Cardiac muscle cell (in vitro differentiated cells and primary cell): ENCODE results near the gene PLXNA1. TPM values are rescaled to one million over a fixed set of nuclear protein-coding genes. Genes with fewer than 3 reads are reported as not detected.

ENCODE experiments used
- DNase-seq, 2 donors: peaks; one replicate each; pipeline versions ENCODE4 v3.0.0 to v3.0.0-alpha.2; 2010 to 2017; ENCODE audit warnings: low read depth in 1 of 2, low spot score in 1 of 2
- H3K27ac ChIP-seq: fragments of 200-600 bp; sonication (generic); 2 replicates; pipeline ENCODE4 v1.5.1; 2016
- H3K27me3 ChIP-seq: fragments of 200-600 bp; sonication (generic); 2 replicates; pipeline ENCODE4 v1.6.0; 2016; ENCODE audit warnings: control low read depth
- H3K36me3 ChIP-seq: fragments of 200-600 bp; sonication (generic); 2 replicates; pipeline ENCODE4 v1.5.1; 2016; ENCODE audit warnings: control low read depth
- H3K4me1 ChIP-seq: fragments of 200-600 bp; sonication (generic); 2 replicates; pipeline ENCODE4 v1.8.1; 2017; ENCODE audit warnings: low read depth, mild to moderate bottlenecking, mixed run types
- H3K4me3 ChIP-seq: fragments of 200-600 bp; sonication (generic); 2 replicates; pipeline ENCODE4 v1.5.1; 2016; ENCODE audit warnings: mild to moderate bottlenecking
- H3K9me3 ChIP-seq: fragments of 200-600 bp; sonication (generic); 2 replicates; pipeline ENCODE4 v1.5.1; 2017; ENCODE audit warnings: low read depth, mild to moderate bottlenecking, control low read depth
- polyA plus RNA-seq: library from polyadenylated mRNA; unstranded; fragments of >200 nt; fragmentation: Nextera tagmentation; extraction: Ambion mirVana; gene quantifications from 2 replicates; pipeline ENCODE4 v1.2.1, GENCODE V29; 2016
- total RNA-seq: library from RNA; depleted of rRNA; stranded (reverse); fragments of >200 nt; gene quantifications from 2 replicates; pipeline ENCODE4 v1.2.3, GENCODE V29; 2016
- TF ChIP-seq, protein P1 (sequence below): IDR thresholded peaks from 2 replicates; pipeline ENCODE4 v1.5.1; 2012; ENCODE audit warnings: low read depth, mild to moderate bottlenecking, low read length

PLXNA1 gene
- total and polyA plus RNA-seq, 2 experiments from 2014 or later = 19.5 to 71.0 TPM

DNA sequence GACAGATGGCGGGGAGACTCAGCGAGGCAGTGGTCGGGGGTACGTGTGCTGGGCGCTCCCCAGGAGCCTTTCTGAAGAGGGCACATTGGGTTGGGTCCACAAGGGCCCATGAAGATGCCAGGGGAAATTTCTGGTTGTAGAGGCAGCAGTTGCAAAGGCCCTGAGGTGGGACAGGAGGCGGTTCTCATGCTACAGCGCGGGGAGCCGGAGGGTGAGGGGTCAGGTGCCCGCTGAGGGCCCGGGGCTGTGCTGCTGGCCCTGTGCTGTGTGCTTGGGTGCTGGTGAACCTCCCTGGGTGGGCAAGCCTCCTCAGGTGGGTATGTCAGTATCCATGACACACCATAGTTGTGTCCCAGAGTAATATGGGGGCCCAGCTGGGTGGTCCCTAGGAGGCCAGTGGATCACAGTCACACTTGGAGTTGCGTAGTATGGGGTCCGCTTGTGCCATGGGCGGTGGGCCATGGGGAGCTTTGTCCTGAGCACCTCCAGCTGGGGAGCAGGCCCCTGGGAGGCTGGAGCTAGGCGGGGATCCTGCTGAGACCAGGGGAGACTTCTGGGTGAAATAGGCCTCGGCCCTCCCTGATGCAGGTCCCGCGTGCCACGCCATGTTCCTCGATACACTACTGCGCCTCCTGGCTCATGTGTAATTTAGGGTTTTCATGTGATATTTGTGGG lies 44.3 kb downstream of the PLXNA1 start:
- Histone ChIP-seq H3K27me3 (no peaks in the 10 kb centered on the region), H3K4me1 (no peaks in the 10 kb centered on the region), H3K27ac (no peak overlapping the region), H3K36me3 (peaks cover 3% of the 10 kb centered on the region), H3K4me3 (no peak overlapping the region), H3K9me3 (no peaks in the 10 kb centered on the region)
- TF ChIP-seq, protein P1, sequence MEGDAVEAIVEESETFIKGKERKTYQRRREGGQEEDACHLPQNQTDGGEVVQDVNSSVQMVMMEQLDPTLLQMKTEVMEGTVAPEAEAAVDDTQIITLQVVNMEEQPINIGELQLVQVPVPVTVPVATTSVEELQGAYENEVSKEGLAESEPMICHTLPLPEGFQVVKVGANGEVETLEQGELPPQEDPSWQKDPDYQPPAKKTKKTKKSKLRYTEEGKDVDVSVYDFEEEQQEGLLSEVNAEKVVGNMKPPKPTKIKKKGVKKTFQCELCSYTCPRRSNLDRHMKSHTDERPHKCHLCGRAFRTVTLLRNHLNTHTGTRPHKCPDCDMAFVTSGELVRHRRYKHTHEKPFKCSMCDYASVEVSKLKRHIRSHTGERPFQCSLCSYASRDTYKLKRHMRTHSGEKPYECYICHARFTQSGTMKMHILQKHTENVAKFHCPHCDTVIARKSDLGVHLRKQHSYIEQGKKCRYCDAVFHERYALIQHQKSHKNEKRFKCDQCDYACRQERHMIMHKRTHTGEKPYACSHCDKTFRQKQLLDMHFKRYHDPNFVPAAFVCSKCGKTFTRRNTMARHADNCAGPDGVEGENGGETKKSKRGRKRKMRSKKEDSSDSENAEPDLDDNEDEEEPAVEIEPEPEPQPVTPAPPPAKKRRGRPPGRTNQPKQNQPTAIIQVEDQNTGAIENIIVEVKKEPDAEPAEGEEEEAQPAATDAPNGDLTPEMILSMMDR = no peak
- no peak for DNase-seq

DNA sequence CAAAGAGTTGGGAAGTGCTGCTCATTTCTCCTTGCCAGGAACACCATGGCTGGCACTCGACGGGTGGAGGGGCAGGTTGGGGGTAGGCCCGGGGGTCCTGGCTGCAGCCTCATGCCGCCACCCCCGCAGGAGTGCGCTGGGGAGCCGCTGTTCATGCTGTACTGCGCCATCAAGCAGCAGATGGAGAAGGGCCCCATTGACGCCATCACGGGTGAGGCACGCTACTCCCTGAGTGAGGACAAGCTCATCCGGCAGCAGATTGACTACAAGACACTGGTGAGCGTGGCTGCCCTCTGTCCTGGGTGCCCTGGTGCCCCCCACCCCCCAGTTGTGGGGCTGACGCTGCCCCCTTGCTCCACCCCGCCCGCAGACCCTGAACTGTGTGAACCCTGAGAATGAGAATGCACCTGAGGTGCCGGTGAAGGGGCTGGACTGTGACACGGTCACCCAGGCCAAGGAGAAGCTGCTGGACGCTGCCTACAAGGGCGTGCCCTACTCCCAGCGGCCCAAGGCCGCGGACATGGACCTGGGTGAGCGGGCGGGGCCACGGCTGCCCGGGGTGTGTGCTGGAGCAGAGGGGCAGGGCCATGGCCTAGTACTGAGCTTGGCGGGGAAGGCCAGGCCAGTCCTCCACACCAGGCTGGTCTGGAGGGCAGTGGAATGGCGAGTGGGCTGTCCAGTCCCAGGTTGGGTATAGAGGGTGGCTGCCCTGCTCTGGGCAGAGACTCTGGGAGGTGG lies 45.1 kb downstream of the PLXNA1 start:
- Histone ChIP-seq H3K36me3 (no peaks in the 10 kb centered on the region), H3K4me3 (no peak overlapping the region), H3K27ac (no peak overlapping the region), H3K4me1 (no peaks in the 10 kb centered on the region), H3K9me3 (no peaks in the 10 kb centered on the region), H3K27me3 (no peaks in the 10 kb centered on the region)
- TF ChIP-seq, protein P1 = no peak
- DNase-seq = no peak

DNA sequence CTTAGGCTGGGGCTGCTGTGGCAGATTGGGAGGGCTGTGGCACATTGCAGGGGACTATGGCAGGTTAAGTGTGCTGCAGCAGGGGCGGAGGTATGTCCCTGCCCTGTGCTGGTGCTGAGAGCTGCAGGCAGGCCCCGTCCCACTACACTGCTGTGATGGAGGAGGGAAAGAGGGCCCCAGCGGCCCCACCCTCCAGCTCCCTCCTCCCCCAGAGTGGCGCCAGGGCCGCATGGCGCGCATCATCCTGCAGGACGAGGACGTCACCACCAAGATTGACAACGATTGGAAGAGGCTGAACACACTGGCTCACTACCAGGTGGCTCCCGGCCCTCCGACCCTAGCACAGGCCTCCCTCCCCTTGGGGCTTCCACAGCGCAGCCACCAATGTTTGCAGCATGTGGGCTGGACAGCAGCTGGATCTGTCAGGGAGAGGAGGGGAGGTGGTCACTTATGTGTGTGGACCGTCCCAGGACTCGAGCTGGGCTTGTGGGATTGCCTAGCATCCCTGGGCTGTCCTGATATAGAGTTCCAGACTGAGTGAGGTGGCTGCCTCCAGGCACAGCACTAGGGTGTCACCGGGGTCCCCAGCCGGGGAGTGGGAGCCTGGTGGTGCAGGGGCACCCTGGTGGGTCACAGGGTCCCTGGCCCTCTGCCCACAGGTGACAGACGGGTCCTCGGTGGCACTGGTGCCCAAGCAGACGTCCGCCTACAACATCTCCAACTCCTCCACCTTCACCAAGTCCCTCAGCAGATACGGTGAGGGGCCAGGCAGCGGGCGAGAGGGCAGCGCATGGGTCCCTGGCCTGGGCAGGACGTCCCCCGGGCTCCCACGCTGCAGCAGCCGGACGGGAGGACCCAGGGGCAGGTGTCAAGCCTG lies 46.1 kb downstream of the PLXNA1 start:
- Histone ChIP-seq H3K4me1 (no peaks in the 10 kb centered on the region), H3K4me3 (no peak overlapping the region), H3K9me3 (no peaks in the 10 kb centered on the region), H3K27ac (no peak overlapping the region), H3K27me3 (no peaks in the 10 kb centered on the region), H3K36me3 (no peaks in the 10 kb centered on the region)
- TF ChIP-seq, protein P1 = no peak
- no peak for DNase-seq

DNA sequence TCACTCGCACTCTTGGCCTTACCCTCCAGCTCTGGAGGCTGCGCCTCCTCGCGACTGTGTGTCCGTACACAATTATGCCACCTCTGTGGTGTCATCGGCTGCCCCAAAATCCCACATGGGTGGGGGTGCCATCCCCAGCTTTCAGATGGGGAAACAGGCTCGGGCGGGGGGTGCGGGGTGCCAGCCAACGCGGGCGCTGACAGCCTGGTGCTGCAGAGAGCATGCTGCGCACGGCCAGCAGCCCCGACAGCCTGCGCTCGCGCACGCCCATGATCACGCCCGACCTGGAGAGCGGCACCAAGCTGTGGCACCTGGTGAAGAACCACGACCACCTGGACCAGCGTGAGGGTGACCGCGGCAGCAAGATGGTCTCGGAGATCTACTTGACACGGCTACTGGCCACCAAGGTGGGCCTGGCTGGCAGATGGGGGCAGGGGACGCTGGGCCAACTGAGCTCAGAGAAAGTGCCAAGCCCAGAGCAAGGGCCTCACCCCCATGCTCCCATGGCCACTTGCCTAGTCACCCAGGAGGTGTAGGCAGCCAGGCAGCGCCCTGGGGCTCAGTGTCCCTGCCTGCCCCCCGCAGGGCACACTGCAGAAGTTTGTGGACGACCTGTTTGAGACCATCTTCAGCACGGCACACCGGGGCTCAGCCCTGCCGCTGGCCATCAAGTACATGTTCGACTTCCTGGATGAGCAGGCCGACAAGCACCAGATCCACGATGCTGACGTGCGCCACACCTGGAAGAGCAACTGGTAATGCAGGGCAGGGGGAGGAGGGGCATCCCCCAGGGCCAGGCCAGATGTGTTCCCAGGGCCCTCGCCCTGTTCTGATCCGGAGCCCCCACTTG lies 47.0 kb downstream of the PLXNA1 start:
- H3K27ac ChIP-seq = no peak overlapping the region
- DNase-seq = no peak
- TF ChIP-seq, protein P1 = no peak
- H3K36me3 ChIP-seq = no peaks in the 10 kb centered on the region
- no peaks in the 10 kb centered on the region for H3K9me3 ChIP-seq
- no peak overlapping the region for H3K4me3 ChIP-seq
- H3K4me1 ChIP-seq = no peaks in the 10 kb centered on the region
- no peaks in the 10 kb centered on the region for H3K27me3 ChIP-seq
